Measurements from ENCODE around the gene SF3B4.

The SF3B4 gene

GRCh38 chr1:149916193-149916897, 11.3 kb downstream of the SF3B4 start:
- Histone ChIP-seq H3K36me3 (replicated peaks) (no peaks in the 10 kb centered on the region), H3K27me3 (replicated peaks) (no peaks in the 10 kb centered on the region), H3K4me3 (ENCODE audit: low read depth, low read length) (peak overlapping the region; percentile 79), H3K27ac (no peak overlapping the region)
- TF ChIP-seq CTCF (IDR thresholded peaks at IDR 0.05; ENCODE audit: low read depth, low read length, missing control alignments), result no peak
- in situ Hi-C loops (cut with HindIII; ENCODE audit: low pct_ligation_motif_present, low sequenced_read_pairs), result no loop called here
- no peak for DNase-seq

- no peak for DNase-seq
- no peak overlapping the region for H3K4me3 ChIP-seq (ENCODE audit: low read depth, low read length)
- H3K27me3 ChIP-seq (replicated peaks), result no peaks in the 10 kb centered on the region
- H3K27ac ChIP-seq, result no peak overlapping the region
- no peak for TF ChIP-seq CTCF (IDR thresholded peaks at IDR 0.05; ENCODE audit: low read depth, low read length, missing control alignments)
- in situ Hi-C loops (cut with HindIII; ENCODE audit: low pct_ligation_motif_present, low sequenced_read_pairs), result no loop called here
- no peaks in the 10 kb centered on the region for H3K36me3 ChIP-seq (replicated peaks)
These were observed 12.0 kb downstream of the SF3B4 start for GRCh38 chr1:149915429-149916192.

DNA sequence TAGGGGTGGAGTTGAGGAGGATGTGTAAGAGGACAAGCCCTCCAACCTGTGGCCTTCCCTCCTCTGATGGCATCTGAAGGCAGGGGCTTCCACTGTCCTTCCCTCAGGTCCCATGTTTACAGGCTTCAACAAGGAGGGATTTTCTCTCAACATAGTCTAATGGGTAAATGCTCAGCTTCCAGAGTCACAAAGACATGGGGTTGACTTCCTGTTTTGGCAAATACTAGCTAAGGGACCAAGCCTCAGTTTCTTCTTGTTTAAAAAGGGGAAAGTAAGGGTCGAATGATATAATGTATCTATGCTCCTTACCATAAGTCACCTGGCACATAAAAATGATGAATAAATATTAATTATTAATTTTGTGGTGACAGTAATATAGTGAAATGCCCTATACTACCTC, 13.1 kb downstream of the SF3B4 start:
- in situ Hi-C loops (cut with HindIII; ENCODE audit: low pct_ligation_motif_present, low sequenced_read_pairs), result no loop called here
- no peak for DNase-seq
- H3K27ac ChIP-seq, result no peak overlapping the region
- no peak for TF ChIP-seq CTCF (IDR thresholded peaks at IDR 0.05; ENCODE audit: low read depth, low read length, missing control alignments)
- no peak overlapping the region for H3K4me3 ChIP-seq (ENCODE audit: low read depth, low read length)
- H3K27me3 ChIP-seq (replicated peaks), result no peaks in the 10 kb centered on the region
- H3K36me3 ChIP-seq (replicated peaks), result no peaks in the 10 kb centered on the region

GRCh38 chr1:149906570-149907075, 21.0 kb downstream of the SF3B4 start:
- DNase-seq, result no peak
- H3K27me3 ChIP-seq (replicated peaks), result no peaks in the 10 kb centered on the region
- in situ Hi-C loops (cut with HindIII; ENCODE audit: low pct_ligation_motif_present, low sequenced_read_pairs), result no loop called here
- H3K36me3 ChIP-seq (replicated peaks), result peaks cover 2% of the 10 kb centered on the region
- H3K27ac ChIP-seq, result no peak overlapping the region
- no peak overlapping the region for H3K4me3 ChIP-seq (ENCODE audit: low read depth, low read length)
- TF ChIP-seq CTCF (IDR thresholded peaks at IDR 0.05; ENCODE audit: low read depth, low read length, missing control alignments), result no peak

- TF ChIP-seq CTCF (IDR thresholded peaks at IDR 0.05; ENCODE audit: low read depth, low read length, missing control alignments), result no peak
- in situ Hi-C loops (cut with HindIII; ENCODE audit: low pct_ligation_motif_present, low sequenced_read_pairs), result no loop called here
- Histone ChIP-seq H3K27ac (no peak overlapping the region), H3K4me3 (ENCODE audit: low read depth, low read length) (no peak overlapping the region), H3K27me3 (replicated peaks) (no peaks in the 10 kb centered on the region), H3K36me3 (replicated peaks) (peaks cover 3% of the 10 kb centered on the region)
- no peak for DNase-seq
These were observed 23.6 kb downstream of the SF3B4 start for GRCh38 chr1:149903836-149904491.
